MG63 (cell line): ENCODE results near the gene KCTD10. TPM values are rescaled to one million over a fixed set of nuclear protein-coding genes. Genes with fewer than 3 reads are reported as not detected.
"Not testable (repeated sequence)": the region's sequence is repeated elsewhere in the genome, so short reads cannot be mapped to it uniquely, and the experiment has no call there.

Source experiments
- DNase-seq: peaks from one replicate; pipeline ENCODE4 v3.0.0-alpha.2; 2020
- H3K27me3 ChIP-seq: fragments of 250-450 bp; sonication (Bioruptor Pico); 2 replicates; pipeline ENCODE4 v1.5.1; 2020; ENCODE audit warnings: mild to moderate bottlenecking, moderate library complexity
- H3K36me3 ChIP-seq: fragments of 250-450 bp; sonication (Bioruptor Pico); 2 replicates; pipeline ENCODE4 v1.5.1; 2020; ENCODE audit warnings: mild to moderate bottlenecking, moderate library complexity
- H3K4me3 ChIP-seq: fragments of 250-450 bp; sonication (Bioruptor Pico); 2 replicates; pipeline ENCODE4 v1.5.1; 2020; ENCODE audit warnings: mild to moderate bottlenecking, moderate library complexity
- H3K9me3 ChIP-seq: fragments of 250-450 bp; sonication (Bioruptor Pico); 2 replicates; pipeline ENCODE4 v1.5.1; 2020; ENCODE audit warnings: mild to moderate bottlenecking, moderate library complexity
- total RNA-seq: library from RNA; depleted of rRNA; stranded (reverse); fragments of >200 nt; shearing (Covaris generic); gene quantifications from 2 replicates; pipeline ENCODE4 v1.2.3, GENCODE V29; 2014; ENCODE audit warnings: low replicate concordance; rRNA removed

The KCTD10 gene
- total RNA-seq, 1 experiment from 2014 or later, result 101 TPM

DNA sequence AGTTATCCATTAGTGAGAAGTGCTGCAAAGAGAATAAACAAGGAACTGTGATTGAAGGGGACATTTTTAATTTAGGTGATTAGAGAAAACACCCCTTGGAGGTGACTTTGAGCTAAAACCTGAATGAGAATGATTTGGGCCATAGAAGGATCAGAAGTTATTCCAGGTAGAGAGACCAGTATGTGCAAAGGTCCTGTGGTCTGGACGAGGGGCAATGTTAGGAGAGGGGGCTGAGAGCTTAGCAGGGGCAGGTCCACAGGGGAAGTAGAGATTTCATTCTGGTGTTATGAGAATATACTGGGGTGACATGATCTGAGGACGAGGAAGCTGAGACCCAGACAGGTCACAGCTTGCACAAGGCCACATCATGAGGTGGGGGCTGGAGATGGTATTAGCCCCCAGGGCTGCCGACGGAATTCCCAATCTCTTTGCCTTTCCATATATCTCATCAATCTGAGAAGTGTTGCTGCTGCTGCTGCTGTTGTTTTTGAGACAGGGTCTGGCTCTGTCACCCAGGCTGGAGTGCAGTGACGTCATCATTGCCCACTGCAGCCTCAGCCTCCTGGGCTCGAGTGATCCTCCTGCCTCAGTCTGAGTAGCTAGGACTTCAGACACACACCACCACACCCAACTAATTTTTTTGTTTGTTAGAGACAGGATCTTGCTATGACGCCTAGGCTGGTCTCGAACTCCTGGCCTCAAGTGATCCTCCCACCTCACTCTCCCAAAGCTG lies 55.6 kb downstream of the KCTD10 start:
- Histone ChIP-seq H3K27me3 (peaks cover 2% of the 10 kb centered on the region; the same call in 1 of the 2 replicates), H3K36me3 (no peaks in the 10 kb centered on the region), H3K4me3 (no peak overlapping the region), H3K9me3 (no peaks in the 10 kb centered on the region)
- no peak for DNase-seq

DNA sequence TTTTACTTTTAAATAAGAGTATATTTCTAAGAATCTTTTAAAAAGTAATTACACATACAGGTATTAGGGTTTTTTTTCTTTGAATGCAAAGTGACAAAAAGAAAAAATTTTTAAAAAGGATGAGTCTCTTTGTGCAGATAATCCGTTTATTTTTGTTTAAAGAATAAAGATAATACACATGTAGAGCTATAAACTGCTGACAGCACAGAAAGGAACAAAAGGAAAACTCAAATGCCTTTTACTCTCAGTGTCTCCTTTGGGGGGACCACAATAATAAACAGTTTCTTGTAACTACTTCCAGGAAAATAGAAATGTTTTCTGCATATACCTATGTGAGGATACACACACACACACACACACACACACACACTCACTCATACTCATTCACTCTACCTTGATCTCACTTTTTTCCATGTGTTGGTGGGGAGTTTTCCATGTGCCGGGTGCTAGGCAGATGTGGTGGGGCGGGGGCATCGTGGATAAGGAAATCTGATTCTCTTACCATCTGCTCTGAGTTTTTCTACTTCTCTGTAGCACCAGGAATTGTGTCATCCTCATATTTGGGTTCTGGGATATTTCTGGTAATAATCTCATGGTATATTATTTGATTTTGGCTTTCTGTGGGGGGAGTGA lies 58.1 kb downstream of the KCTD10 start:
- DNase-seq, result no peak
- H3K36me3 ChIP-seq, result no peaks in the 10 kb centered on the region
- no peaks in the 10 kb centered on the region for H3K27me3 ChIP-seq
- H3K4me3 ChIP-seq, result no peak overlapping the region
- no peaks in the 10 kb centered on the region for H3K9me3 ChIP-seq

DNA sequence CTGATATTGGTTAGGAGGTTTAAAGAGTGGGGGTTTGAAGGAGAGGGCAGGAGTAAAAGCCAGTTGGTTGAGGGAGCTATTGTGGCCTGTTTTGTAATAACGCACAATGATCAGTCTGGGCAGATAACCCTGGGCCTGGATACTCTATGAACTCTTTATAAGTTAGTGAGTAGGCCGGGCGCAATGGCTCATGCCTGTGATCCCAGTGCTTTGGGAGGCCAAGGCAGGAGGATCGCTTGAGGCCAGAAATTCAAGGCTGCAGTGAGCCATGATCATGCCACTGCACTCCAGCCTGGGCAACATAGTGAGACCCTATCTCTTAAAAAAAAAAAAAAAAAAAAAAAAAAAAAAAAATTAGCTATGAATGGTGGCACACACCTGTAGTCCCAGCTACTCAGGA lies 71.0 kb downstream of the KCTD10 start:
- H3K27me3 ChIP-seq, result peaks cover 25% of the 10 kb centered on the region
- H3K9me3 ChIP-seq, DNase-seq, H3K36me3 ChIP-seq, H3K4me3 ChIP-seq: not testable (repeated sequence)

DNA sequence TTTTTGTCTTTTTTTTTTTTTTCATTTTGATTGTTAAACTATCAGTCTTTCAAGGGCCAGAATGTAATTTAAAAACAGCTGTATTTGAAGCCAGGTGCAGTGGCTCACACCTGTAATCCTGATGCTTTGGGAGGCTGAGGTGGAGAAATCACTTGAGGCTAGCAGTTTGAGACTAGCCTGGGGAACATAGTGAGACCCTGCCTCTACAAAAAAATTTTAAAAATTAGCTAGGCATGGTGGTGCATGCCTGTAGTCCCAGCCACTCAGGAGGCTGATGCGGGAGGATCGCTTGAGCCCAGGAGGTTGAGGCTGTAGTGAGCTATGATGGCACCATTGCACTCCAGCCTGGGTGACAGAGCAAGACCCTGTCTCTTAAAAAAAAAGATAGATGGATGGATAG lies 72.3 kb downstream of the KCTD10 start:
- H3K27me3 ChIP-seq, result peaks cover 32% of the 10 kb centered on the region
- not testable (repeated sequence) for H3K4me3 ChIP-seq, H3K36me3 ChIP-seq, DNase-seq, H3K9me3 ChIP-seq

Other genes with a start within 250 kb of the KCTD10 start
- gene FOXN4, start 168.0 kb downstream of the KCTD10 start, total RNA-seq, result not detected in 2 replicates
- not detected in 2 replicates for gene MYO1H, start 129.4 kb downstream of the KCTD10 start, total RNA-seq
- 12.9 and 18.8 TPM in 2 replicates for gene UBE3B, start 334 bp upstream of the KCTD10 start, total RNA-seq
- 48.5 and 68.3 TPM in 2 replicates for gene MMAB, start 96.2 kb upstream of the KCTD10 start, total RNA-seq
- 16.3 and 29.8 TPM in 2 replicates for gene MVK, start 96.5 kb upstream of the KCTD10 start, total RNA-seq
- 0.84 and 1.8 TPM in 2 replicates for gene FAM222A, start 236.5 kb upstream of the KCTD10 start, total RNA-seq